HL-60 (cell line): Measurements from ENCODE around the gene AIMP2.

Experiments
- CTCF ChIP-seq: IDR thresholded peaks from one replicate; pipeline ENCODE4 v1.5.1; 2011; ENCODE audit warnings: low read length, control low read depth, inconsistent platforms; ENCODE audit not compliant: insufficient read depth
- REST ChIP-seq: IDR thresholded peaks from 2 replicates; pipeline ENCODE4 v1.6.1; 2012; ENCODE audit warnings: low read depth; ENCODE audit not compliant: insufficient replicate concordance

- no peak for TF ChIP-seq CTCF
- no peak for TF ChIP-seq REST
These were observed 47.5 kb downstream of the AIMP2 start for GRCh38 chr7:6056616-6057015.
